Nephron progenitor cell (in vitro differentiated cells): ENCODE data around the gene ZNF430.

Source experiments
- DNase-seq: peaks from one replicate; pipeline ENCODE4 v3.0.0; 2021
- H3K27ac Mint-ChIP-seq: 2 replicates; pipeline ENCODE4 v1.8.0; 2021; ENCODE audit warnings: mild to moderate bottlenecking, moderate library complexity, mixed read lengths
- H3K27me3 Mint-ChIP-seq: 2 replicates; pipeline ENCODE4 v1.8.0; 2021; ENCODE audit warnings: mild to moderate bottlenecking, low read depth, mixed read lengths; ENCODE audit not compliant: poor library complexity
- H3K36me3 Mint-ChIP-seq: 2 replicates; pipeline ENCODE4 v1.8.0; 2021; ENCODE audit warnings: low read depth, mixed read lengths
- H3K4me1 Mint-ChIP-seq: 2 replicates; pipeline ENCODE4 v1.8.0; 2021; ENCODE audit warnings: mixed read lengths
- H3K4me3 Mint-ChIP-seq: 2 replicates; pipeline ENCODE4 v1.8.0; 2021; ENCODE audit warnings: mild to moderate bottlenecking, moderate library complexity, mixed read lengths
- H3K9me3 Mint-ChIP-seq: 2 replicates; pipeline ENCODE4 v1.8.0; 2021; ENCODE audit warnings: mild to moderate bottlenecking, moderate library complexity, mixed read lengths
- CTCF ChIP-seq: fragments of 200-600 bp; sonication (generic); IDR thresholded peaks from 2 replicates; pipeline ENCODE4 v1.5.0; 2021; ENCODE audit warnings: antibody characterized with exemption

Gene ZNF430

GRCh38 chr19:21082011-21082975 lies 61.8 kb downstream of the ZNF430 start, which contains the start of gene ZNF714:
ZNF714 (plus strand) TSS chr19:21082203; CDS start chr19:21098269, 16,066 bp downstream.
- peak within 1 kb of the TSS; percentile 100 for H3K27ac Mint-ChIP-seq
- peak within 1 kb of the TSS; percentile 100 for H3K4me3 Mint-ChIP-seq
- H3K9me3 Mint-ChIP-seq, result peaks cover 21% of the 10 kb centered on the region
- peaks cover 48% of the 10 kb centered on the region for H3K4me1 Mint-ChIP-seq
- H3K27me3 Mint-ChIP-seq, result no peaks in the 10 kb centered on the region
- peaks cover 65% of the 10 kb centered on the region for H3K36me3 Mint-ChIP-seq
- DNase-seq, result peak; percentile 84
- no peak for TF ChIP-seq CTCF

GRCh38 chr19:21084343-21084742 lies 63.9 kb downstream of the ZNF430 start:
- H3K36me3 Mint-ChIP-seq, result peaks cover 77% of the 10 kb centered on the region
- no peak for TF ChIP-seq CTCF
- H3K4me3 Mint-ChIP-seq, result peak overlapping the region; percentile 100
- H3K27me3 Mint-ChIP-seq, result no peaks in the 10 kb centered on the region
- H3K27ac Mint-ChIP-seq, result peak overlapping the region; percentile 75
- DNase-seq, result no peak
- H3K4me1 Mint-ChIP-seq, result peaks cover 48% of the 10 kb centered on the region
- H3K9me3 Mint-ChIP-seq, result peaks cover 18% of the 10 kb centered on the region

GRCh38 chr19:21087871-21088270 lies 67.4 kb downstream of the ZNF430 start:
- TF ChIP-seq CTCF, result no peak
- Mint-ChIP-seq H3K27me3 (no peaks in the 10 kb centered on the region), H3K36me3 (peaks cover 94% of the 10 kb centered on the region), H3K4me1 (peaks cover 44% of the 10 kb centered on the region), H3K27ac (no peak overlapping the region), H3K4me3 (no peak overlapping the region), H3K9me3 (peaks cover 17% of the 10 kb centered on the region)
- no peak for DNase-seq

- peak overlapping the region; percentile 68 for H3K27ac Mint-ChIP-seq
- H3K27me3 Mint-ChIP-seq, result no peaks in the 10 kb centered on the region
- H3K9me3 Mint-ChIP-seq, result peaks cover 26% of the 10 kb centered on the region
- no peak for DNase-seq
- H3K36me3 Mint-ChIP-seq, result peaks cover 94% of the 10 kb centered on the region
- no peak for TF ChIP-seq CTCF
- H3K4me1 Mint-ChIP-seq, result peaks cover 8% of the 10 kb centered on the region
- H3K4me3 Mint-ChIP-seq, result no peak overlapping the region
These were observed 71.7 kb downstream of the ZNF430 start for GRCh38 chr19:21092109-21092508.

GRCh38 chr19:21094347-21095025 lies 74.0 kb downstream of the ZNF430 start:
- H3K27ac Mint-ChIP-seq, result peak overlapping the region; percentile 71
- DNase-seq, result no peak
- H3K27me3 Mint-ChIP-seq, result no peaks in the 10 kb centered on the region
- H3K4me1 Mint-ChIP-seq, result peaks cover 8% of the 10 kb centered on the region
- peaks cover 26% of the 10 kb centered on the region for H3K9me3 Mint-ChIP-seq
- H3K4me3 Mint-ChIP-seq, result no peak overlapping the region
- no peak for TF ChIP-seq CTCF
- peaks cover 95% of the 10 kb centered on the region for H3K36me3 Mint-ChIP-seq
